ENCODE measurements around the gene LYSMD4. TPM values are rescaled to one million over a fixed set of nuclear protein-coding genes. Genes with fewer than 3 reads are reported as not detected.

The LYSMD4 gene
- total and polyA plus RNA-seq, 4 donors: 3.9 to 12.1 (median 7.2) TPM

DNA sequence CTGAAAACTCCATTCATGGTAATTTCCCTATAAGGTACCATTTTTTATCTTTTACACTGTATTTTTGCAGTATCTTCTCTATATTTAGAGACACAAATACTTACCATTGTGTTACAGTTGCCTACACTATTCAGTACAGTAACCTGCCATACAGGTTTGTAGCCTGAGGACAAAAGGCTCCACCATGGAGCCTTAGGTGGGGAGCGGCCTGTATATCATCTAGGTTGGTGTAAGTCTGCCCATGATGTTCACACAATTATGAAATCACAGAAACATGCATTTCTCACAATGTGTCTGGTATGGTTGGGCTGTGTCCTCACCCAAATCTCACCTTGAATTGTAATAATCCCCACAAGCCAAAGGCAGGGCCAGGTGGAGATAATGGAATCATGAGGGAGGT, 43.9 kb upstream of the LYSMD4 start:
- Histone ChIP-seq H3K4me1 (ENCODE audit: control insufficient read depth in 4 of 4, insufficient read depth in 4 of 4, low read length in 3 of 4) (no peaks in the 10 kb centered on the region), H3K36me3 (ENCODE audit: control insufficient read depth in 4 of 4, insufficient read depth in 3 of 4, low read depth in 1 of 4, low read length in 3 of 4) (no peaks in the 10 kb centered on the region), H3K27me3 (ENCODE audit: control insufficient read depth in 4 of 4, insufficient read depth in 4 of 4, low read length in 3 of 4) (peaks cover 0 to 4% (median 0%) of the 10 kb centered on the region in 4 donors), H3K27ac (ENCODE audit: low read depth in 1 of 2, low read length in 2 of 2) (no peak overlapping the region), H3K9me3 (ENCODE audit: control insufficient read depth in 4 of 4, low read length in 3 of 4) (no peaks in the 10 kb centered on the region), H3K4me3 (ENCODE audit: low read depth in 1 of 3, low read length in 3 of 3) (no peak overlapping the region), H3K9ac (ENCODE audit: low read depth in 1 of 2, low read length in 2 of 2) (no peak overlapping the region)
- no peak for DNase-seq (ENCODE audit: low spot score)
- 100% methylated on average over 1 of the region's 1 CpG for WGBS
- TF ChIP-seq, protein P1, sequence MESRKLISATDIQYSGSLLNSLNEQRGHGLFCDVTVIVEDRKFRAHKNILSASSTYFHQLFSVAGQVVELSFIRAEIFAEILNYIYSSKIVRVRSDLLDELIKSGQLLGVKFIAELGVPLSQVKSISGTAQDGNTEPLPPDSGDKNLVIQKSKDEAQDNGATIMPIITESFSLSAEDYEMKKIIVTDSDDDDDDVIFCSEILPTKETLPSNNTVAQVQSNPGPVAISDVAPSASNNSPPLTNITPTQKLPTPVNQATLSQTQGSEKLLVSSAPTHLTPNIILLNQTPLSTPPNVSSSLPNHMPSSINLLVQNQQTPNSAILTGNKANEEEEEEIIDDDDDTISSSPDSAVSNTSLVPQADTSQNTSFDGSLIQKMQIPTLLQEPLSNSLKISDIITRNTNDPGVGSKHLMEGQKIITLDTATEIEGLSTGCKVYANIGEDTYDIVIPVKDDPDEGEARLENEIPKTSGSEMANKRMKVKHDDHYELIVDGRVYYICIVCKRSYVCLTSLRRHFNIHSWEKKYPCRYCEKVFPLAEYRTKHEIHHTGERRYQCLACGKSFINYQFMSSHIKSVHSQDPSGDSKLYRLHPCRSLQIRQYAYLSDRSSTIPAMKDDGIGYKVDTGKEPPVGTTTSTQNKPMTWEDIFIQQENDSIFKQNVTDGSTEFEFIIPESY (IDR thresholded peaks at IDR 0.05): no peak
- TF ChIP-seq, protein P2, sequence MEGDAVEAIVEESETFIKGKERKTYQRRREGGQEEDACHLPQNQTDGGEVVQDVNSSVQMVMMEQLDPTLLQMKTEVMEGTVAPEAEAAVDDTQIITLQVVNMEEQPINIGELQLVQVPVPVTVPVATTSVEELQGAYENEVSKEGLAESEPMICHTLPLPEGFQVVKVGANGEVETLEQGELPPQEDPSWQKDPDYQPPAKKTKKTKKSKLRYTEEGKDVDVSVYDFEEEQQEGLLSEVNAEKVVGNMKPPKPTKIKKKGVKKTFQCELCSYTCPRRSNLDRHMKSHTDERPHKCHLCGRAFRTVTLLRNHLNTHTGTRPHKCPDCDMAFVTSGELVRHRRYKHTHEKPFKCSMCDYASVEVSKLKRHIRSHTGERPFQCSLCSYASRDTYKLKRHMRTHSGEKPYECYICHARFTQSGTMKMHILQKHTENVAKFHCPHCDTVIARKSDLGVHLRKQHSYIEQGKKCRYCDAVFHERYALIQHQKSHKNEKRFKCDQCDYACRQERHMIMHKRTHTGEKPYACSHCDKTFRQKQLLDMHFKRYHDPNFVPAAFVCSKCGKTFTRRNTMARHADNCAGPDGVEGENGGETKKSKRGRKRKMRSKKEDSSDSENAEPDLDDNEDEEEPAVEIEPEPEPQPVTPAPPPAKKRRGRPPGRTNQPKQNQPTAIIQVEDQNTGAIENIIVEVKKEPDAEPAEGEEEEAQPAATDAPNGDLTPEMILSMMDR (IDR thresholded peaks at IDR 0.05; ENCODE audit: low read depth, low read length, missing input control): no peak
- TF ChIP-seq, protein P3, sequence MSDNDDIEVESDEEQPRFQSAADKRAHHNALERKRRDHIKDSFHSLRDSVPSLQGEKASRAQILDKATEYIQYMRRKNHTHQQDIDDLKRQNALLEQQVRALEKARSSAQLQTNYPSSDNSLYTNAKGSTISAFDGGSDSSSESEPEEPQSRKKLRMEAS (IDR thresholded peaks at IDR 0.05): no peak
- no peak for TF ChIP-seq GABPA (IDR thresholded peaks at IDR 0.05 in 1 of 2, conservative IDR thresholded peaks at IDR 0.05 in 1 of 2)
- no peak for TF ChIP-seq RXRA (IDR thresholded peaks at IDR 0.05)
- TF ChIP-seq FOXA2 (IDR thresholded peaks at IDR 0.05): no peak
- no peak for TF ChIP-seq TAF1 (conservative IDR thresholded peaks at IDR 0.05)

DNA sequence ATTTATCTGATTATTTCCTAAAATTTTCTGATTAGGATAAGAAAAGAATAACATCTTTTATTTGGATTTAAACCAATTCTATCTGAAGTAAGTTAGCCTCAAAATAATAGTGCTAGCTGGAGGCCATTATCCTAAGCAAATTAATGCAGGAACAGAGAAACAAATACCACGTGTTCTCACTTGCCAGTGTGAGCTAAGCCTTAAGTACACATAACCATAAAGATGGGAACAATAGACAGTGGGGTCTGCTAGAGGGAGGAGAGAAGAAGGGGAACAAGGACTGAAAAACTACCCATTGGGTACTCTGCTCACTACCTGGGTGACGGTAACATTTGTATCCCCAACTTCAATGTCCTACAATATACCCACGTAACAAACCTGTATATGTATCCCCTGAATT, 31.3 kb upstream of the LYSMD4 start:
- Histone ChIP-seq H3K4me3 (ENCODE audit: low read depth in 1 of 3, low read length in 3 of 3) (no peak overlapping the region), H3K4me1 (ENCODE audit: control insufficient read depth in 4 of 4, insufficient read depth in 4 of 4, low read length in 3 of 4) (no peaks in the 10 kb centered on the region), H3K27me3 (ENCODE audit: control insufficient read depth in 4 of 4, insufficient read depth in 4 of 4, low read length in 3 of 4) (no peaks in the 10 kb centered on the region), H3K27ac (ENCODE audit: low read depth in 1 of 2, low read length in 2 of 2) (no peak overlapping the region), H3K9me3 (ENCODE audit: control insufficient read depth in 4 of 4, low read length in 3 of 4) (no peaks in the 10 kb centered on the region), H3K36me3 (ENCODE audit: control insufficient read depth in 4 of 4, insufficient read depth in 3 of 4, low read depth in 1 of 4, low read length in 3 of 4) (no peaks in the 10 kb centered on the region), H3K9ac (ENCODE audit: low read depth in 1 of 2, low read length in 2 of 2) (no peak overlapping the region)
- no peak for DNase-seq (ENCODE audit: low spot score)
- WGBS: 83% methylated on average over 3 of the region's 3 CpGs
- TF ChIP-seq TAF1 (conservative IDR thresholded peaks at IDR 0.05) (no peak), EGR1 (IDR thresholded peaks at IDR 0.05; ENCODE audit: low read depth in 2 of 2) (no peak), FOXA1 (IDR thresholded peaks at IDR 0.05) (no peak), HNF4G (IDR thresholded peaks at IDR 0.05) (no peak), YY1 (IDR thresholded peaks at IDR 0.05) (no peak), GABPA (IDR thresholded peaks at IDR 0.05 in 1 of 2, conservative IDR thresholded peaks at IDR 0.05 in 1 of 2) (no peak), SP1 (IDR thresholded peaks at IDR 0.05) (no peak), RXRA (IDR thresholded peaks at IDR 0.05) (no peak), NR2F2 (IDR thresholded peaks at IDR 0.05) (no peak), RAD21 (IDR thresholded peaks at IDR 0.05) (no peak)
- TF ChIP-seq, protein P2 (IDR thresholded peaks at IDR 0.05; ENCODE audit: low read depth, low read length, missing input control): no peak
- TF ChIP-seq, protein P3 (IDR thresholded peaks at IDR 0.05): no peak
- TF ChIP-seq, protein P4, sequence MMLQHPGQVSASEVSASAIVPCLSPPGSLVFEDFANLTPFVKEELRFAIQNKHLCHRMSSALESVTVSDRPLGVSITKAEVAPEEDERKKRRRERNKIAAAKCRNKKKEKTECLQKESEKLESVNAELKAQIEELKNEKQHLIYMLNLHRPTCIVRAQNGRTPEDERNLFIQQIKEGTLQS (IDR thresholded peaks at IDR 0.05): no peak

All from liver (tissue), 9 donors.